Hematopoietic multipotent progenitor cell treated with erythropoietin and hydrocortisone succinate and interleukin-3 and kit ligand, for 8 days (in vitro differentiated cells): ENCODE measurements around the gene SLC47A2.
"Not testable (repeated sequence)": the region's sequence is repeated elsewhere in the genome, so short reads cannot be mapped to it uniquely, and the experiment has no call there.

ENCODE experiments used
- DNase-seq: peaks from one replicate; pipeline ENCODE4 v3.0.0-alpha.2; 2015

Gene SLC47A2

DNA sequence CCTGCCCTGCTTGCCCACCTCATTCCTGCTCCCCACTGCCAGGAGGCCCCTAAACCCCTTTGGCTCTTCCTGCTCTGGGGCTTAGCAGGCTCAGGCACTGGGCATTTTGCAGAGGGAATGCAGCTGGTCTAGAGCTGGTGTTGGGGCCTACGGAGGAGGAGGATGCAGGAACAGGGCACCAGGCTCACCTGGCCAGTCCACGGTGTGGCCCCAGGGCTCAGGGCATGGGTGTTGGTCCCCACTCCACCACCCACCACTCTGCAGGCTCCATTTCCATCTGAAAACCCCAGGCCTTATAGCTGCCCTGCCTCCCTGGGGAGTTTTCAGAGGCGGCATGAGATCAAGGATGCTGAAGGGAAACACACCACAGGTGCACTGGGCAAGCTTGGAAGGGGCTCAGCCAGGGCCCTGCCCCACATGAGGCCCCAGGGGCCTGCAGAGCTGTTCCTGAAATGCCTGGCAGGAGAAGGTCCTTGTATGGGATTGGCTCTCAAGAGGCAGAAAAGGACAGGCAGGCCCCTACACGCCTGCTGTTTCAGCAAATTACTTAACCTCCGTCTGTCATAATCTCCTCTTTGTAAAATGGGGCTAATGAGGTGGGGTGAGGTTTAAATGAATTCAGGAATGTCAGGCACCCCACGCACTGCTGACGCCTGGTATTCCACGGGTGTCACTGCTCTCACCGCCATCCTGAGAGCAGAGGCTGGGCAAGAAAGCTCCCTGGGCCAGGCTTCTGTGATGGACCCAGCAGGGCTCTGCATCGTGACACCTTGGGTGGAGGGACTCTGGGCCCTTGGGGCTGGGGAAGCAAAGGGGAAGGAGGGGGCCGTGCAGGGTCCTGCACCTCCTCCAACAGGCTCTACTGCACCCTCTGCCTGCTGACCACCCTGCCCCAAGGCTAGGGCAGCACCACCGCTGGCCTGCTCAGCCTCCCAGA, 9.3 kb downstream of the SLC47A2 start:
- no peak for DNase-seq

DNA sequence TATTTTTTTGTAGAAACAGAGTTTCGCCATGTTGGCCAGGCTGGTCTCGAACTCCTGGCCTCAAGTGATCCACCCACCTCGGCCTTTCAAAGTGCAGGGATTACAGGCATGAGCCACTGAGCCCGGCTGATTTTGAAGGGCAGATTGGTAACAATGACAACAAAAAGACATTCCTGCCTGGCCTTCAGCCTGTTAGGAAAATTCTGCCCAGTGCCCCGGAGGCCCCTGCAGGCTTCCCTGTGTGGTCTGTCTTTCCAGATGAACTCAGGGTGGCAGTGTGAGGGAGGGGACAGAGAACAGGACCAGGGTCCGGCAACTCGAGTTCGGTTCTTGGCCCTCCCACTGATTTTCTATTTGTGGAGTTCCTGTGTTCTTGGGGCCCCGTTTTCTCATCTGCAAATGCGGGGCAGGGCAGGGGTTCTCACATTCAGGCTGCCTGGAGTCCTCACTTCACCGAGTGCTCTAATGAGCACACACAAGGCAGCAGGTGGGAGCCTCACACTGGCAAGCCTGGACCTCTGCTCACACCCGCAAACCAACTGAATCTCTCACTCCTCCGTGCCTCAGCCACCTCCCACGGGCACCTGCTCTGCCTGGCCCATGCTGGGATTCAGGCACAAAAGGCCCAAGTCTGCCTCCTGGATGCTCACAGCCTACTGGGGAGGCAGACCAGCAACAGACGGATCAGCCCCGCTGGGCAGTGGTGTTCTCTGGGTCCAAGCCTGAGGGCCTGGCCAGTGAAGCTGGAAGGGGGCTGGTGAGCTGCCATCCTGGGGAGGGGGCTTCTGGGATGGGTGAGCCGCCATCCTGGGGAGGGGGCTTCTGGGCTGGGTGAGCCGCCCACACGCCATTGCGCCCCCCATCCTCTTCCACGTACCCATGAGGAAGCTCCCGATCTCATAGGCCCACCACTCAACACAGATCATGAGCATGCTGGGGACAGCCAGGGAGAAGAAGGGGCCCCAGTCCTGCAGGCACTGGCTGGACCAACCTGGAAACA, 10.3 kb downstream of the SLC47A2 start:
- no peak for DNase-seq

- no peak for DNase-seq
These were observed 11.2 kb downstream of the SLC47A2 start for GRCh38 chr17:19705201-19705600.

DNA sequence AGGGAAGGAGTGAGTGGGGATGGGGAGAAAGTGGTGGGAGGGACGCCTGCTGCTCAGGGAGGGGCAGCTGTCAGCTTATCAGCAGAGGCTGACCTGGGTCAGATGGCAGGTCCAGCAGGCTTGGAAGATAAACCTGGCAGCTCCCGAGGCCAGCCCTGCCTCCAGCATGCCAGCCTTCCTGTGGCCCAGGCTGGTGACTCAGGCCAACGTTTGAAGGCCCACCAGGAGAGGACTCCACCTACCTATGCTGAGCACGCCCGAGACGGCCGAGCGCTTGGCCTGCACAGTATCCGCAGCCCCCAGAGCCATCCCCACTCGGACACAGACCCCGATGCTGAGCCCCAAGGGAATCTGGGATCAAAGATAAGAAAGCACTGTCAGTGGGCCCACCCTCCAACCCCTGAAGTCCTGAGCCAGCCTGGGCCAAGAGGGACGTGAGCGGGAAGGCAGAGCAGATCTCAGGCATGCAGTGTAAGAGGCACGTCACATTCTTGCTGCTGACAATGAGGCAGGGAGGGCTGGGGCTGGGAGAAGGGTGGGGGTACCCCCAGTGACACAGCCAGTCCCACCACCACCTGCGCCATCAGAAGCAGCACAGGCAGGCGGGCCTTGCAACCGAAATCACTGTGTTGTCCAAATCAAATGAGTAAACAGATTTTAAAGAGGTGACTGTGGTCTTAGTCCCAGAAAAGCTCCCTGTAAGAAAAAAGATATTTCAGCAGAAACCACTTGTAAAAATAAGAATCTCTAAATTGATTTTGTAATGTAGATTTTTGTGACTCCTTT, 12.4 kb downstream of the SLC47A2 start:
- peak; percentile 47 for DNase-seq

DNA sequence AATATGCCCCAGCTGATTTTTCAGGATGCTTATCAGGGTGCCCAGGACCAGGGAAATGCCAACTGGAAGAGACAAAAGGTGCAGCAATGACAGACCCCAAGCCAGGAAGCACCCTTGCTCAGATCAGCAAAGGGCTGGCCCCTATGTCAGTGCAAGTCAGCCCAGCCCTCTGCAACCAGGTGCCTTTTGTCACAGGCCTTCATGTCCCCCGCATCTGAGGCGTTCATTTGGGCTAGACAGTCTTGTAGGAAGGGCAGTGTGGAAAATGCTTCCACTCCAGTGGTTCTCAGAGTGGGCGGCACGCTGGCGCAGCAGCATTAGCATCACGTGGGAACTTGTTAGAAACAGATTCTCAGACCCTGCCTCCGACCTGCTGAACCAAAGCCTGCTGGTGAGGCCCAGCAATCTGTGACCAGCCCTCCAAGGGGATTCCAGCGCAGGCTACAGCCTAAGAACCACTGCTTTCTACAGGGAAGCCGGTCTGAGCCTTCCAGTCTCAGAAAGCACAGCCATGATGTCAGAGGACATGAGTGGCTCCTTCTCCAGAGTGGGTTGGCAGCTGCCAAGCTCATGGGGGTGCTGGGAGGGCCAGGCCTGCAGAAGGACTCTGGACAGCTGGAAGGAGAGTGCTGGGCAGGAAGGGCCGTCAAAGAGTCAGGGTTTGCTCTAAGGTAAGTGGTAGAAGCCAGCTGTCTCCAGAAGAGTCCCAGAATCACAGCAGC, 13.1 kb downstream of the SLC47A2 start:
- no peak for DNase-seq

- no peak for DNase-seq
These were observed 14.2 kb downstream of the SLC47A2 start for GRCh38 chr17:19702217-19702641.

DNA sequence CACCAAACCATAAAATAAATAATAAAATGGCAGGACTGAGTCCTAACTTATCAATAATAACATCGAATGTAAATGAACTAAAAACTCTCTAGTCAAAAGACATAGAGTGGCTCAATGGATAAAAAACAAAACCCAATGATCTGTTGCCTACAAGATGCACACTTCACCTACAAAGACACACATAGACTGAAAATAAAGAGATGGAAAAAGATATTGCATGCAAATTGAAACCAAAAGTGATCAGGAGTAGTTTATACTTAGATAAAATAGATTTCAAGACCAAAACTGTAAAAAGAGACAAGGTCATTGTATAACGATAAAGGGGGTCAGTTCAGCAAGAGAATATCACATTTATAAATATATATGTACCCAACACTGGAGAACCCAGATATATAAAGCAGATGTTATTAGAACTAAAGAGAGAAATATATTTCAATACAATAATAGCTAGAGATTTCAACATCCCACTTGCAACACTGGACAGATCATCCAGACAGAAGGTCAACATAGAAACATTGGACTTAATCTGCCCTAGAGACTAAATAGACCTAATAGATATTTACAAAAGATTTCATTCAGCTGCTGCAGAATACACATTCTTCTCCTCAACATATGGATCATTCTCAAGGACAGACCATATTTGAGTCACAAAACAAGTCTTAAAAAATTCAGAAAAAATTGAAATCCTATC, 29.8 kb downstream of the SLC47A2 start:
- DNase-seq: no peak

DNA sequence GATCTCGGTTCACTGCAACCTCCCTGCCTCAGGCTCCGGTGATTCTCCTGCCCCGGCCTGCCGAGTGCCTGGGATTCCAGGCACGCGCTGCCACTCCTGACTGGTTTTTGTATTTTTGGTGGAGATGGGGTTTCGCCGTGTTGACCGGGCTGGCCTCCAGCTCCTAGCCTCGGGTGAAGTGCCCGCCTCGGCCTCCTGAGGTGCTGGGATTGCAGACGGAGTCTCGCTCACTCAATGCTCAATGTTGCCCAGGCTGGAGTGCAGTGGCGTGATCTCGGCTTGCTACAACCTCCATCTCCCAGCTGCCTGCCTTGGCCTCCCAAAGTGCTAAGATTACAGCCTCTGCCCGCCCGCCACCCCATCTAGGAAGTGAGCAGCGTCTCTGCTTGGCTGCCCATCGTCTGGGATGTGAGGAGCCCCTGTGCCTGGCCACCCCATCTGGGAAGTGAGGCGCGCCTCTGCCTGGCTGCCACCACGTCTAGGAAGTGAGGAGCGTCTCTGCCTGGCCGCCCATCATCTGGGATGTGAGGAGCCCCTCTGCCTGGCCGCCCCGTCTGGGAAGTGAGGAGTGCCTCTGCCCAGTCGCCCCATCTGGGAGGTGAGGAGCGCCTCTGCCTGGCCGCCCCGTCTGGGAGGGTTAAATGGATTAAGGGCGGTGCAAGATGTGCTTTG, 31.3 kb downstream of the SLC47A2 start:
- not testable (repeated sequence) for DNase-seq

- no peak for DNase-seq
These were observed 33.3 kb downstream of the SLC47A2 start for GRCh38 chr17:19683117-19683516.

GRCh38 chr17:19678581-19679453, 37.6 kb downstream of the SLC47A2 start:
- no peak for DNase-seq

DNA sequence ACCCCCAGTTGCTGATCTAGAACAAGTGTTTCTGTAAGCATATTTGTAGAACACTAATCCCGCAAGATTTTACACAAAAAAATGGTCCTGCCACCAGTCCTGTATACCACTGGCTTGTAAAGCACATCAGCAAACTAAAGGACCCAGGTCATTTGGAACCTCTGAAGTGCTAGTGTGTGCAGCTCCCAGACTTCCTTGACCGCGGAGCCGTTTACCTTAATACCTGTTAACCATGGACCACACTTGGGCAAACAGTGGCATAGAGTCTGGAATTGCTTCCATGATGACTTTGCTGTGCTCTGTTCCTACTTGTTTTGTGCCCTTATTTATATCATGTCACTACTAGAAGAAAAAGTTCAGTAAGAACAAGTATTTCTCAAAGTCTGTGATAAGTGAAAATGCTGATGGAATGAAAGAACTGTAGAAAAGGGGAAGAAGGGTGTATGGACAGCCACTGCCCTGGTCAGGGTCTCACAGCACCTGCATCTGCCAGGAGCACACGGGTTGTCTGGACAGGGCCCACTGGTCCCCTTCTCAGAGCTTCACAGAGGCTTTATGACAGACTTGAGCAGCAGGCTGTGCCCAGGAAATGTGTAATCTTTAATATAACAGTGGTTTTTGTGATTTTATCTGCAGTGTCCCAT, 38.5 kb downstream of the SLC47A2 start:
- DNase-seq: no peak

- DNase-seq: no peak
These were observed 39.5 kb downstream of the SLC47A2 start for GRCh38 chr17:19676896-19677295.

- no peak for DNase-seq
These were observed 42.8 kb downstream of the SLC47A2 start for GRCh38 chr17:19673623-19674022.

GRCh38 chr17:19672009-19672750, 44.2 kb downstream of the SLC47A2 start:
- DNase-seq: peak; percentile 42

DNA sequence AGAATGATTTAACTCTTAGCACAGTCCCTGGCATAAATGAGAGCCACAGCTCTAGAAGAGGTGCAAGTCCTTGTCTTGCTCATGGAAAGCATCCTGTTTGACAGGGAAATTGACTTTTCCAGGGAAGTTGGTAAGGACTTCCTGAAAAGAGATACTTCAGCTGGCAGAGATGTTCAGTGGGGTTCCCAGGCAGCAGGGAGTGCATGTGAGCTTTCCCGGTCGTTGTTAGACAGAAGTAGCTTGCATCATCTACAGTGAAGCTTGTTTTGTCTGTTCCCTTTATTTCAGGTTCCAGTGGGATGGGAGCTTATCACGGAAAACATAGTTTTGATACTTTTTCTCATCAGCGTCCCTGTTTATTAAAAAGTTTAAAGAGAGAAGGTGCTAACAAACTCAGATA, 45.0 kb downstream of the SLC47A2 start:
- no peak for DNase-seq

GRCh38 chr17:19670908-19671307, 45.5 kb downstream of the SLC47A2 start:
- no peak for DNase-seq

- not testable (repeated sequence) for DNase-seq
These were observed 46.7 kb downstream of the SLC47A2 start for GRCh38 chr17:19669680-19670079.

DNA sequence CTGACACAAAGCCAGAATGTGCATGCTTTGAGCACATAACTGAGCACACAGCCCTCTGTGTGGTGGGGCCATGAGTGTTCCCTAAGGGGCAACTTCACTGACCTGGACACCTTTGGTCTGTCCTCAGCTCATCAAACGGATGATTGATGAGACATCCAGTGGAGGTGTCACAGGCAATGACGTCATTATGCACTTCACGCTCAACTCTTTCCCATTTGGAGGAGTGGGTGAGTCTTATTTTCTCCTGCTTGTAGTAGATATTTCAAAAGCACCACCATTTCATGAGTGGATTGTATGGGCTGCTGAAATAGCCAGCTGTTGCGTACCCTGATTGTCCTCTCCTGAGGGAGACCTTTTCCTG, 51.6 kb downstream of the SLC47A2 start:
- no peak for DNase-seq
